HG02763 (cell line): Measurements from ENCODE around the gene FBXL5.

Experiments
- ATAC-seq: cut with Tn5 transposase; IDR thresholded peaks from one replicate; pipeline ENCODE4 v1.9.1; 2021; ENCODE audit warnings: mild to moderate bottlenecking, moderate library complexity; ENCODE audit not compliant: unreplicated experiment

Gene FBXL5

GRCh38 chr4:15676899-15677298 is 21.7 kb upstream of the FBXL5 start:
- ATAC-seq, result no peak

GRCh38 chr4:15676039-15676438 is 20.9 kb upstream of the FBXL5 start:
- no peak for ATAC-seq

GRCh38 chr4:15675356-15675755 is 20.2 kb upstream of the FBXL5 start:
- no peak for ATAC-seq

- ATAC-seq, result no peak
These were observed 19.8 kb upstream of the FBXL5 start for GRCh38 chr4:15674926-15675325.

- ATAC-seq, result no peak
These were observed 18.9 kb upstream of the FBXL5 start for GRCh38 chr4:15674046-15674445.

GRCh38 chr4:15673337-15673736 is 18.2 kb upstream of the FBXL5 start:
- ATAC-seq, result no peak

GRCh38 chr4:15672101-15672500 is 16.9 kb upstream of the FBXL5 start:
- no peak for ATAC-seq

GRCh38 chr4:15670576-15670975 is 15.4 kb upstream of the FBXL5 start:
- no peak for ATAC-seq

GRCh38 chr4:15668566-15669435 is 13.6 kb upstream of the FBXL5 start:
- no peak for ATAC-seq

- no peak for ATAC-seq
These were observed 11.8 kb upstream of the FBXL5 start for GRCh38 chr4:15667006-15667405.

- ATAC-seq, result no peak
These were observed 10.7 kb upstream of the FBXL5 start for GRCh38 chr4:15665753-15666365.

- ATAC-seq, result no peak
These were observed 4.8 kb upstream of the FBXL5 start for GRCh38 chr4:15659768-15660570.

GRCh38 chr4:15658781-15659180 is 3.6 kb upstream of the FBXL5 start:
- ATAC-seq, result no peak

GRCh38 chr4:15658136-15658770 is 3.1 kb upstream of the FBXL5 start:
- no peak for ATAC-seq

- no peak for ATAC-seq
These were observed 2.2 kb upstream of the FBXL5 start for GRCh38 chr4:15657366-15657765.

GRCh38 chr4:15656038-15656470 is 897 bp upstream of the FBXL5 start:
- no peak for ATAC-seq

GRCh38 chr4:15654593-15655222 is 449 bp downstream of the FBXL5 start:
- peak; percentile 44 for ATAC-seq

- ATAC-seq, result no peak
These were observed 1.1 kb downstream of the FBXL5 start for GRCh38 chr4:15653864-15654592.

- ATAC-seq, result no peak
These were observed 1.7 kb downstream of the FBXL5 start for GRCh38 chr4:15653420-15653819.

- no peak for ATAC-seq
These were observed 2.3 kb downstream of the FBXL5 start for GRCh38 chr4:15652841-15653240.
